IPS-15b (cell line): ENCODE data around the gene SAMHD1.
"Not testable (repeated sequence)": the region's sequence is repeated elsewhere in the genome, so short reads cannot be mapped to it uniquely, and the experiment has no call there.

Experiments used
- H3K27me3 ChIP-seq: one replicate; pipeline ENCODE4 v1.6.1; 2013; ENCODE audit warnings: low read length; ENCODE audit not compliant: control insufficient read depth, insufficient read depth
- H3K36me3 ChIP-seq: one replicate; pipeline ENCODE4 v1.6.1; 2013; ENCODE audit warnings: low read length; ENCODE audit not compliant: control insufficient read depth, insufficient read depth
- H3K4me1 ChIP-seq: one replicate; pipeline ENCODE4 v1.6.1; 2013; ENCODE audit warnings: mild to moderate bottlenecking, low read length; ENCODE audit not compliant: control insufficient read depth, insufficient read depth
- H3K4me3 ChIP-seq: one replicate; pipeline ENCODE4 v1.5.1; 2013; ENCODE audit warnings: low read depth, low read length
- H3K9ac ChIP-seq: one replicate; pipeline ENCODE4 v1.6.1; 2013; ENCODE audit warnings: low read depth, mild to moderate bottlenecking, low read length
- H3K9me3 ChIP-seq: one replicate; pipeline ENCODE4 v1.6.1; 2013; ENCODE audit warnings: mild to moderate bottlenecking, low read length; ENCODE audit not compliant: control insufficient read depth, insufficient read depth

SAMHD1 gene

DNA sequence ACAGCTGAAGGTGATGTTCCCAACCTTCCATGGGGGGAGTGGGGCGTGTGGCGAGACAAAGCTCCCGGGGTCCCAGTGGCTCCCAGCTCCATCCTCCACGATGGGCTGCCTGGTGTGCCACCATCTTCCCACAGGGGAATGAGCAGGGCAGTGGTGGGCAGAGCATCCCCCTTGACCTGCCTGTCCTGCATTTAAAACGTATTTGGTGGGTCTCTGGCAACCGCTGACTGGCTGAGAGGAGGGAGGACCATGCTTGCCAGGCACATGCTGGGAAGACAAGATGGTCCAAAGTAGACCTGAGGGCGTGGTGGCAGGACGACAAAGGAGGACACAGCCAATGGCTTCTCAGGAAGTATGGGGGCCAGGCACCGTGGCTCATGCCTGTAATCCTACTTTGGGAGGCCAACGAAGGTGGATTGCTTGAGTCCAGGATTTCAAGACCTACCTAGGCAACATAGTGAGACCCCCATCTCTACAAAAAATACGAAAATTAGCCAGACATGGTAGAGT, 70.7 kb downstream of the SAMHD1 start:
- Histone ChIP-seq H3K36me3 (no peaks in the 10 kb centered on the region), H3K9me3 (no peaks in the 10 kb centered on the region), H3K27me3 (no peaks in the 10 kb centered on the region), H3K4me3 (no peak overlapping the region), H3K4me1 (peaks cover 3% of the 10 kb centered on the region), H3K9ac (no peak overlapping the region)

DNA sequence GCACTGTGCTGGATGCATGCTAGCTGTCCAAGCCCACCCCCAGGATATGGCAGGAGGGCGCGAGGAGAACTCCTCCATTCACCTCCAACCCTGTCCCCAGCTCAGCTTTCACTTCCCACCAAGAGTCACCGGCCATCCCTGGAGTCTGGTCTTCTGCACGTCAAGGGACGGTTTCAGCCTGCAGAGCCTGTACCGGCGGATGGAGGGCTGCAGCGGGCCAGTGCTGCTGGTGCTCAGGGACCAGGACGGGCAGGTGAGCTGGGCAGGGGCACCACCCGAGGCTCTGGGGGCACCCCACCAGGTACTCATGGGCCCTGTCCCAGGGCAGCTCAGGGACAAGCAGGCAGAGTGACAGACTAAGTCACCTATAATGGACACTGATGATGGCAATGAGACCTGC, 72.6 kb downstream of the SAMHD1 start:
- Histone ChIP-seq H3K9me3 (no peaks in the 10 kb centered on the region), H3K4me3 (no peak overlapping the region), H3K36me3 (no peaks in the 10 kb centered on the region), H3K27me3 (no peaks in the 10 kb centered on the region), H3K4me1 (peaks cover 3% of the 10 kb centered on the region), H3K9ac (no peak overlapping the region)

GRCh38 chr20:36876473-36876833, 75.1 kb downstream of the SAMHD1 start:
- Histone ChIP-seq H3K4me3 (no peak overlapping the region), H3K9ac (peak overlapping the region; percentile 6), H3K9me3 (no peaks in the 10 kb centered on the region), H3K4me1 (peaks cover 3% of the 10 kb centered on the region), H3K36me3 (no peaks in the 10 kb centered on the region), H3K27me3 (no peaks in the 10 kb centered on the region)

DNA sequence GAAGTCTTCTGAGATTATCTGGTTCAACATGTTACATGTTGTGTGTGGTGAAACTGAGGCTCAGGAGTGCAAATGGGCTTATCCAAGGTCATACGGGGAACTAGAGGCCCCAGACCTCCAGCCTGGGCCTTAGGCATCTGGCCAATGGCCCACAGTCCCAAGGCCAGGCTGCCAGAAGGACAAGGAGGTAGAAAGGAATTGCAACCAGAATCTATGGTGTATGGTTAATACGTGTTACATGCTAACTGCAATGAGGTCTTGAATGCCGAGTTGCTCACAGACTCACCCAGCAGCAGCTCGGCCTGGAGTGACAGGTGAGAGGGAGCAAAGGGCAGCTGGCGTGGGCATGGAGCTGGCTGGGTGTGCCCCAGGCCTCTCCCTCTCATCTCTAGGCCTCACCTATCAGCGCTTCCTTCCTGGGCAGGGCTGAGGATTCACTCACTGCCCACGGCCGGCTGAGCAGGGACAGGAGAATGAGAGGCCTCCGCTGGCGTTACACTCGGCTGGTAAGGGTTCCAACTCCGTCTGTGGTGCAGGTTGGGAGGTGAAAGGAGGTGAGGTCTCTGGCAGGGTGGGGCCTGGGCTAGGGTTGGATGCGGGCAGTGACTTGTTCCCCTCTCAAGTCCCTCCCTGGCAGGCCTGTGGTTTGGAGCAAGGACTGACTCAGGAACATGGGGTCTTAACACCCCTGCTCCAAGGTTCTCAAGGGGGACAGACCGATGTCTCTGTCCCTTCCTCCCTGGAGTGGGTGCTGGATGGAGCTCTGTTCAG, 75.6 kb downstream of the SAMHD1 start, which contains the start of gene TLDC2:
TLDC2 (plus strand) TSS at position 437 of the 771 bp plus-strand sequence; CDS start at position 474, 37 bp downstream.
- Histone ChIP-seq H3K4me3 (no peak within 1 kb of the TSS), H3K27me3 (no peaks in the 10 kb centered on the region), H3K9ac (peak within 1 kb of the TSS; percentile 6), H3K9me3 (no peaks in the 10 kb centered on the region), H3K4me1 (peaks cover 3% of the 10 kb centered on the region), H3K36me3 (no peaks in the 10 kb centered on the region)

- not testable (repeated sequence) for H3K27me3 ChIP-seq, H3K9ac ChIP-seq, H3K4me3 ChIP-seq, H3K4me1 ChIP-seq, H3K36me3 ChIP-seq, H3K9me3 ChIP-seq
Measured at GRCh38 chr20:36875093-36875492, 76.4 kb downstream of the SAMHD1 start.

DNA sequence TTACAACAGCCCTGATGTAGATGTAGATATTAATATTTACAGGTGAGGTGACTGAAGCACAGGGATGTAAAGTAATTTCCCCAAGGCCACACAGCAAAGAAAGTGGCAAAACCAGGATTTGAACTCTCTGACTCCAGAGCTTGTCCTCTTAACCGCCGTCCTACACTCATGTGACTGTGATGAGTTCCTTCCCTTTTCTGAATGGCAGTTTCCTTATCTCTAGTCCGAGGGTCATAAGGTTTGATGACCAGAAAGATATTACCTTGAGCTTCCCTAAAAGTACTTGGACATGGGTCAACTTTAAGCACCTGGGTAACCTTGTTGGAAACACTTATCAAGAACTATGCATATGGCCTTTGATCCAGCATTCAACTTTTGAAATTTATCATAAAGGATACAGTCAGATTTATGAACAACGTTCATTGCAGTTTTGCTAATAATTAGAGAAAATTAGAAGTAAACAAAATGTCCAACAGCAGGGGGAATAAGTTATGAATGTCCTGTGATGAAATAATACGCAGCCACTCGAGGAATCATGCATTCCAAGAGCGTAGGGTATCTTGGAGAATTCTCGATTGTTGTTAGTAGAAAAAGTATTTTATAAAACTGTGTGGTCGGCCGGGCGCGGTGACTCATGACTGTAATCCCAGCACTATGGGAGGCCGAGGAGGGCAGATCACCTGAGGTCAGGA, 77.9 kb downstream of the SAMHD1 start:
- peaks cover 3% of the 10 kb centered on the region for H3K4me1 ChIP-seq
- no peaks in the 10 kb centered on the region for H3K36me3 ChIP-seq
- no peak overlapping the region for H3K9ac ChIP-seq
- H3K9me3 ChIP-seq = no peaks in the 10 kb centered on the region
- no peaks in the 10 kb centered on the region for H3K27me3 ChIP-seq
- no peak overlapping the region for H3K4me3 ChIP-seq

GRCh38 chr20:36872852-36873251, 78.7 kb downstream of the SAMHD1 start:
- Histone ChIP-seq H3K9ac (no peak overlapping the region), H3K27me3 (no peaks in the 10 kb centered on the region), H3K36me3 (no peaks in the 10 kb centered on the region), H3K9me3 (no peaks in the 10 kb centered on the region), H3K4me1 (peaks cover 1% of the 10 kb centered on the region), H3K4me3 (no peak overlapping the region)

GRCh38 chr20:36871640-36872570, 79.6 kb downstream of the SAMHD1 start:
- Histone ChIP-seq H3K9ac (no peak overlapping the region), H3K27me3 (no peaks in the 10 kb centered on the region), H3K4me1 (no peaks in the 10 kb centered on the region), H3K9me3 (no peaks in the 10 kb centered on the region), H3K4me3 (no peak overlapping the region), H3K36me3 (no peaks in the 10 kb centered on the region)

- peaks cover 5% of the 10 kb centered on the region for H3K27me3 ChIP-seq
- no peak overlapping the region for H3K4me3 ChIP-seq
- peaks cover 11% of the 10 kb centered on the region for H3K4me1 ChIP-seq
- no peaks in the 10 kb centered on the region for H3K9me3 ChIP-seq
- H3K36me3 ChIP-seq = no peaks in the 10 kb centered on the region
- H3K9ac ChIP-seq = no peak overlapping the region
Measured at GRCh38 chr20:36866681-36867495, 84.6 kb downstream of the SAMHD1 start.

DNA sequence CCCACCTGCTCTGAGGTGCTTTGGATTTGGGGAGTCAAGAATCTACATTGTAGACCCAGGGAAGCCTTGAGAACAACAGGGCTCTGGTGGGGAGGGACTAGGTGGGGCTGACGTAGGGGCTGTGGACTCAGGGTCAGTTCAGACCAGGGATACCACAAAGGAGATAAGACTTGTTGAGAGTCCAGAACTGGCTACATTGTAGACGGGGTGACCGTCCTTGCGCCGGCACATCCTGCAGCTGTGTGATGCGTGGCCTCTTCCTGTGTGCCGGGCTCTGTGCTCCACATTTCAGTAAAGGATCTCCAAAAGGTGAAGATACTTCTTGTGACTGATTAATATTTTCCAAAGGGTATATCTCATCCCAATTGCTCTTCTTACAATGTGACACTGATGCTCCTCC, 85.3 kb downstream of the SAMHD1 start:
- Histone ChIP-seq H3K36me3 (peaks cover 4% of the 10 kb centered on the region), H3K4me3 (no peak overlapping the region), H3K9me3 (no peaks in the 10 kb centered on the region), H3K27me3 (peaks cover 5% of the 10 kb centered on the region), H3K4me1 (peaks cover 18% of the 10 kb centered on the region), H3K9ac (no peak overlapping the region)

- H3K4me1 ChIP-seq = peaks cover 21% of the 10 kb centered on the region
Measured at GRCh38 chr20:36865861-36866149, 85.7 kb downstream of the SAMHD1 start.

More at GRCh38 chr20:36865861-36866149, 85.7 kb downstream of the SAMHD1 start:
- Histone ChIP-seq H3K4me3 (no peak overlapping the region), H3K27me3 (peaks cover 5% of the 10 kb centered on the region), H3K9ac (no peak overlapping the region), H3K9me3 (no peaks in the 10 kb centered on the region), H3K36me3 (peaks cover 7% of the 10 kb centered on the region)
